Ishikawa (cell line): ENCODE data around the gene CCDC27.
A peak's percentile ranks its signal among the peaks of the same experiment; 100 is the strongest.

Source experiments
- CEBPB ChIP-seq: IDR thresholded peaks from 2 replicates; pipeline ENCODE4 v1.6.1; 2012
- CREB1 ChIP-seq: IDR thresholded peaks from 2 replicates; pipeline ENCODE4 v1.6.1; 2012; ENCODE audit warnings: low read depth
- EGR1 ChIP-seq: IDR thresholded peaks from 2 replicates; pipeline ENCODE4 v1.6.1; 2012
- EP300 ChIP-seq: IDR thresholded peaks from 2 replicates; pipeline ENCODE4 v1.6.1; 2012; ENCODE audit warnings: borderline replicate concordance
- FOXM1 ChIP-seq: IDR thresholded peaks from 2 replicates; pipeline ENCODE4 v1.6.1; 2012; ENCODE audit warnings: low read depth, borderline replicate concordance
- NFIC ChIP-seq: IDR thresholded peaks from 2 replicates; pipeline ENCODE4 v1.6.1; 2012
- RAD21 ChIP-seq: IDR thresholded peaks from 2 replicates; pipeline ENCODE4 v1.6.1; 2012; ENCODE audit warnings: low read depth
- TAF1 ChIP-seq: IDR thresholded peaks from 2 replicates; pipeline ENCODE4 v1.6.1; 2012; ENCODE audit warnings: low read depth, mild to moderate bottlenecking
- TCF12 ChIP-seq: IDR thresholded peaks from 2 replicates; pipeline ENCODE4 v1.6.1; 2012; ENCODE audit warnings: low read depth
- TEAD4 ChIP-seq: IDR thresholded peaks from 2 replicates; pipeline ENCODE4 v1.6.1; 2012
- YY1 ChIP-seq: IDR thresholded peaks from 2 replicates; pipeline ENCODE4 v1.6.1; 2012; ENCODE audit warnings: low read depth
- ZBTB7A ChIP-seq: IDR thresholded peaks from 2 replicates; pipeline ENCODE4 v1.6.1; 2012; ENCODE audit warnings: low read depth
- TF ChIP-seq, protein P1 (sequence below): IDR thresholded peaks from 2 replicates; pipeline ENCODE4 v1.6.1; 2012; ENCODE audit warnings: low read depth, mild to moderate bottlenecking
- TF ChIP-seq, protein P2 (sequence below): IDR thresholded peaks from 2 replicates; pipeline ENCODE4 v1.6.1; 2012
- TF ChIP-seq, protein P3 (sequence below): IDR thresholded peaks from 2 replicates; pipeline ENCODE4 v1.6.1; 2012

Gene CCDC27

DNA sequence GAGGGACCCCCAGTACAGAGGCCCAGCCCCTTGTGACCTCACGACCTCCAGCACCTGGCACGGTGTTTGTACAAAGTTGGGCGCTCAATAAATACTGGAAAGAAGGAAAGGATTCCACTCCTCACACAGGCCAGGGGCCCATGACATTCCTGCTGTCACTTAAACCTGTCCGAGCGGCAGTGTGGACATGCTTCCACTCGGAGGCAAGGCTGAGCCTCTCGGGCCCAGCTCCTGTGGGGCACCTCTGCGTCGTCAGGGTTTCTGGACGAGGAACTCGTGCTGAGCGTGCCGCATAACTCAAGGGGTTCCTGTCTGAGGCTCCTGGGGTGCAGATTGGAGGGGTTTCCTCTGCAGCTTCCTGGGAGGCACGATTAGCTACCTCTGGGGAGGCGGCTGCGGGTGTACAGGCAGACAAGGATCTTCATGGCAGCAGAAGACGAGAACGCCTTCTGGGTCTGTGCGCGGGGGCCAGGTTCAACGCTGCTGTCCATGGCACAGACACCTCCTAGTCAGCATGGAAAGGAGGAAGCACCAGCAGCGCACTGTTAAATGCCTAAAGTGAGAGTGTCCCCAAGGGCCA lies 16.7 kb downstream of the CCDC27 start:
- TF ChIP-seq TCF12 = no peak
- no peak for TF ChIP-seq TAF1
- no peak for TF ChIP-seq EGR1
- no peak for TF ChIP-seq FOXM1
- no peak for TF ChIP-seq CREB1
- TF ChIP-seq CEBPB = no peak
- no peak for TF ChIP-seq NFIC
- no peak for TF ChIP-seq YY1
- no peak for TF ChIP-seq RAD21
- TF ChIP-seq, protein P1, sequence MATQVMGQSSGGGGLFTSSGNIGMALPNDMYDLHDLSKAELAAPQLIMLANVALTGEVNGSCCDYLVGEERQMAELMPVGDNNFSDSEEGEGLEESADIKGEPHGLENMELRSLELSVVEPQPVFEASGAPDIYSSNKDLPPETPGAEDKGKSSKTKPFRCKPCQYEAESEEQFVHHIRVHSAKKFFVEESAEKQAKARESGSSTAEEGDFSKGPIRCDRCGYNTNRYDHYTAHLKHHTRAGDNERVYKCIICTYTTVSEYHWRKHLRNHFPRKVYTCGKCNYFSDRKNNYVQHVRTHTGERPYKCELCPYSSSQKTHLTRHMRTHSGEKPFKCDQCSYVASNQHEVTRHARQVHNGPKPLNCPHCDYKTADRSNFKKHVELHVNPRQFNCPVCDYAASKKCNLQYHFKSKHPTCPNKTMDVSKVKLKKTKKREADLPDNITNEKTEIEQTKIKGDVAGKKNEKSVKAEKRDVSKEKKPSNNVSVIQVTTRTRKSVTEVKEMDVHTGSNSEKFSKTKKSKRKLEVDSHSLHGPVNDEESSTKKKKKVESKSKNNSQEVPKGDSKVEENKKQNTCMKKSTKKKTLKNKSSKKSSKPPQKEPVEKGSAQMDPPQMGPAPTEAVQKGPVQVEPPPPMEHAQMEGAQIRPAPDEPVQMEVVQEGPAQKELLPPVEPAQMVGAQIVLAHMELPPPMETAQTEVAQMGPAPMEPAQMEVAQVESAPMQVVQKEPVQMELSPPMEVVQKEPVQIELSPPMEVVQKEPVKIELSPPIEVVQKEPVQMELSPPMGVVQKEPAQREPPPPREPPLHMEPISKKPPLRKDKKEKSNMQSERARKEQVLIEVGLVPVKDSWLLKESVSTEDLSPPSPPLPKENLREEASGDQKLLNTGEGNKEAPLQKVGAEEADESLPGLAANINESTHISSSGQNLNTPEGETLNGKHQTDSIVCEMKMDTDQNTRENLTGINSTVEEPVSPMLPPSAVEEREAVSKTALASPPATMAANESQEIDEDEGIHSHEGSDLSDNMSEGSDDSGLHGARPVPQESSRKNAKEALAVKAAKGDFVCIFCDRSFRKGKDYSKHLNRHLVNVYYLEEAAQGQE = no peak
- no peak for TF ChIP-seq EP300
- TF ChIP-seq, protein P2, sequence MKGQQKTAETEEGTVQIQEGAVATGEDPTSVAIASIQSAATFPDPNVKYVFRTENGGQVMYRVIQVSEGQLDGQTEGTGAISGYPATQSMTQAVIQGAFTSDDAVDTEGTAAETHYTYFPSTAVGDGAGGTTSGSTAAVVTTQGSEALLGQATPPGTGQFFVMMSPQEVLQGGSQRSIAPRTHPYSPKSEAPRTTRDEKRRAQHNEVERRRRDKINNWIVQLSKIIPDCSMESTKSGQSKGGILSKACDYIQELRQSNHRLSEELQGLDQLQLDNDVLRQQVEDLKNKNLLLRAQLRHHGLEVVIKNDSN = no peak
- TF ChIP-seq TEAD4 = no peak
- TF ChIP-seq, protein P3, sequence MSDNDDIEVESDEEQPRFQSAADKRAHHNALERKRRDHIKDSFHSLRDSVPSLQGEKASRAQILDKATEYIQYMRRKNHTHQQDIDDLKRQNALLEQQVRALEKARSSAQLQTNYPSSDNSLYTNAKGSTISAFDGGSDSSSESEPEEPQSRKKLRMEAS = no peak
- TF ChIP-seq ZBTB7A = no peak

DNA sequence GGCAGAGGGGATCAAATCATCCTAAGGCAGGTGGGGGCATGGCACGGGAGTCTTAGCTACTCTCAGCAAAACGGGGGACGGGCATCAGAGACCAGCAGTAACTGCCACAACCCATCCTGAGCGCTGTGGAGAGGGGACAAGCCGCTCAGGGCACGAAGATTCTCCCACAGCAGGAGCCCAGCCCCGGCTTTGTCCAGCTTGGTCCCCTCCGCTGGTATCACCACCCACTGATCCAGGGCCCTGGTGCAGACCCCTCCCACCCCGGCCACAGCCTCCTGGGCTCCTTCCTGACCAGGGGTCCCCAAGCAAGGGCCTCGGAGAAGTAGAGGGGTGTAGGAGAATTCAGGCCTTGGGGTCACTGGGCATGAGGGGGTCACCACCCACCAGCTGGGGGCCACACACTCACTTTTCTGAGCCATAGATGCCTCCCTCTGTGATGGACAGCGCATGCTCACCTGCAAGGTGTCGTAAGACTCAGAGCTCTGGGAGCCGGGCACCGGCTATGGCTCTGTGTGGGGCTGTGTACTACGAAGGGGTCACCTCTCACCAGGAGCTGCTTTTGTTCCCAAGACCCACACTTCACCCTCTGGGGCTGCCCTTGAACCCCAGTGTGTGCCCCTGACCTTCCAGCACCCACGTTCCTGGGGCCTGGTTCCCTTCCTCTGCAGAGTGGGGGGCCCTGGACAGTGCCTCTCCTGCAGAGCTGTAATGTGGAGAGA lies 18.0 kb downstream of the CCDC27 start:
- TF ChIP-seq, protein P2 = no peak
- no peak for TF ChIP-seq EGR1
- no peak for TF ChIP-seq YY1
- no peak for TF ChIP-seq TCF12

DNA sequence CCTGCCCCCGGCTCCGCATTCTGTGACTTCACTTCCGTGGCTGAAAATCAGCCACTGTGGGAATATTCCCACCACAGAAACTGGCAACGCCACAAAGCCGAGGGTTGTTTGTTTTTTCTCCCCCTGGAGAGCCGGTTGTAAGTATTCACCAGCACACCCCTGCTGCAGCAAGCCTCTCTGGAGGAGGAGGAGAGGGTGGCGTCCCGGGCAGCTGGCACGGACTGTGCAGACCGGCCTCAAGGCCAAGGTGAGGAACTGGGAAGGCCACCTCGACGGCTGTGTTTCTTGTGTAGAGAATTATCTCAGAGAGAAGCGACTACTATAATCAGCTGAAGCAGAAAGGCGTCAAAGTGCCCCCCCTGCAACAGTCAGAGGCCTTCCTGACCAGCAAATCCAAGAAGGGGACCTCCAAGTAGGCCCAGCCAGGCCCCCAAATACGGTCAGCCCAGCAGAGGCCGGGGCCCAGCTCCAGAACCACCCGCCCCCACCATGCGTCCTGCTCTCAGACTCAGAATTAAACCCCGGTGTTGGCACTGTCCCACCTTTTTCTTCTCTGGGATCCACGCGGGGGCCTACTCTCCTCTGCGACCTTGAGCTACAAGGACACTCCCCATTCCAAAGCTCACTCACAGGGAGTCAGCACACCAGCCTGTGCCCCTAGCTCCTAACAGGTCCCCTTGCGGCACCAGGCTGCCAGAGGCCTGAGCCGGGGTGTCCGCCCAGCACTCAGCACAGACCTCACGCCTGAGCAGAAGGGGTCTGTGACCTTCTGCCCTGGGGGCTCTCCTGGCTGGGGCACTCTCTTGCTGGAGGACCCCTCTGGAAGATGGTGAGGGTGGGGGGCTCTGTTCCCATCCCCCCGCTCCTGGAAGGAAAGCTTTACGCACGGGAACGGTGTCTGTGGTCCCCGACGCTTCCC lies 19.1 kb downstream of the CCDC27 start:
- no peak for TF ChIP-seq RAD21
- no peak for TF ChIP-seq FOXM1
- TF ChIP-seq TEAD4 = no peak
- TF ChIP-seq ZBTB7A = no peak
- TF ChIP-seq, protein P2 = no peak

DNA sequence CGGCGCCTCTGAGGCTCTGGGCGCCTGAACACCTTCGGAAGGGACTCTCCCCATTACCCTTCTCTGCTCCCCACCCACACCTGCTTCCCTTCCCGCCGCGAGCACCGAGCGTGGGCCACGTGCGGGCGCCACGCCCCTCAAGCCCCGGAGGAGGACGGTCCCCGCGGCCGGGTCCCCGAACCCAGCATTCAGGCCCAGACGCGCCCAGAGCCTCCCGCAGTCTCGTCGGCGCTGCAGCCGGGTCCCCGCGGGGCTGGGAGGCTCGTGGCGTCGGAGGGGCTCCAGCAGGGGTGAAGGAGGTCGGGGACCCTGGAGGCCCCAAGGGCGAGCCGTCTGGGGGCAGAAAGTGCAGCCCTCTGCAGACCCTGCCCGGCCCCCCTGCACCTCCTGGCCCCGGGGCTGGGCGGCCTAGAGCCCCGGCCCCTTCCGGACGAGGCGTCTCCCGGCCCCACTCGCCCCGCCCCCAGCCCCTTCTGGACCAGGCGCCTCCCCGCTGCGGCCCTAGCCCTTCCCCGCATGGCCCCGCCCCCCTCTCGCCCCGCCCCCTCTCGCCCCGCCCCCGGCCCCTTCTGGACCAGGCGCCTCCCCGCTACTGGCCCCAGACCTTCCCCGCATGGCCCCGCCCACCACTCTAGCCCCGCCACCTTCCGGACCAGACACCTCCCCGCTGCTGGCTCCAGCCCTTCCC lies 19.9 kb downstream of the CCDC27 start:
- no peak for TF ChIP-seq TCF12
- TF ChIP-seq CREB1 = no peak
- TF ChIP-seq, protein P2 = peak; percentile 43; the same call in 1 of the 2 replicates
- no peak for TF ChIP-seq YY1
- TF ChIP-seq TAF1 = 0 out of 2 replicates have a peak, but pooled peaks have one; percentile 16
- TF ChIP-seq ZBTB7A = peak; percentile 82
- TF ChIP-seq, protein P3 = peak; percentile 84
- TF ChIP-seq NFIC = no peak

DNA sequence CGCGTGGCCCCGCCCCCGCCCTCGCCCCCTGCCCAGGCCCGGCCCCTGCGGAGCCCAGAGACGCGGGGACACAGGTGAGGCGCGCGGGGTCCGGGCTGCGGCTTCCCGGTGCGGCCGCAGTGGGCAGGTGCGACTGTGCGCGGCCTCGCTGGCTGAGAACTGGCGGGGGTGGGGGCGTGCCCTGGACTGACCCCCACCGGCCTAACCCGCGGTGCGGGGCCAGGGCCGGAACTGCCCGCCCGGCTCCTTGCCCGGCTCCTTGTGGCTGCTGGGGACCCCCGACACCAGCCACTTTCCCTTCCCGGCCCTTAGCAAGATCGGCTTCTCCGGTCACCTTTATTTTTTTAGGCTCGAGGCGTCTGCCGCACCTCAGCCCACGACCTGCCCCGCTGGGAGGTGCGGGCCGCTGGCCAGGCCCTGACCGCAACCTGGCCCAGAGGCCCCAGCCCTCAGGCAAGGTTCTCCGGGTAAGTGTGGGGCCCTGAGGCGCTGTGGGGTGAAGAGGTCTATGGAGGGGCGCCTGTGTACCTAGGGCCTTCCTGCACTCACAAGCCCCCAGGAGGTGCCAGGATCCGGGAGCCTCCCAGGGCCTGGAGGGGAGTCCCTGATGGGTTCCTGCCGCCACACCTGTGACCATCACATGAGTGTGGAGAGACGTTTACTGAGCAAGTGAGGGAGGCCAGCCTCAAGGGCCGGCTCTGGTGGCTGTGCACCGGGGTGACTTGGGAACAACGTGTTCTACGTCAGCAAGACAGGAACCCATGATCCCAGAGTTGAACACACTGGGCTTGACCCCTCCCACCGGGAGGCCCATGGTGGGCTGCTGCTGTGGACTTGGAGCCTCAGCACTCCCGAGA lies 20.7 kb downstream of the CCDC27 start, which contains the start of gene SMIM1:
Gene SMIM1 (plus strand): TSS at position 35 of the 857 bp plus-strand sequence. CDS start 2,625 bp downstream, outside the sequence.
- TF ChIP-seq, protein P1 = no peak
- TF ChIP-seq EP300 (no peak), EGR1 (no peak), TEAD4 (no peak), TCF12 (no peak), RAD21 (no peak), FOXM1 (no peak), YY1 (no peak), CREB1 (no peak)
- TF ChIP-seq, protein P2 = no peak
